Thyroid gland (tissue), 4 donors: ENCODE measurements around the gene UBR4.

Source experiments
- POLR2A ChIP-seq, 2 donors: fragments of 450-650 bp; IDR thresholded peaks; one replicate each; pipeline ENCODE4 v1.6.1; 2017; ENCODE audit warnings: antibody characterized with exemption in 2 of 2, mild to moderate bottlenecking in 2 of 2, moderate library complexity in 1 of 2
- TF ChIP-seq, protein P1 (sequence below), 6 experiments: fragments of 200-600 bp in 3 of 6; fragments of 450-650 bp in 3 of 6; sonication (generic) in 3 of 6; IDR thresholded peaks; one replicate each; pipeline ENCODE4 v1.5.1; 2016 to 2019; ENCODE audit warnings: antibody characterized with exemption in 6 of 6, mild to moderate bottlenecking in 2 of 6, inconsistent platforms in 1 of 6, moderate library complexity in 1 of 6

DNA sequence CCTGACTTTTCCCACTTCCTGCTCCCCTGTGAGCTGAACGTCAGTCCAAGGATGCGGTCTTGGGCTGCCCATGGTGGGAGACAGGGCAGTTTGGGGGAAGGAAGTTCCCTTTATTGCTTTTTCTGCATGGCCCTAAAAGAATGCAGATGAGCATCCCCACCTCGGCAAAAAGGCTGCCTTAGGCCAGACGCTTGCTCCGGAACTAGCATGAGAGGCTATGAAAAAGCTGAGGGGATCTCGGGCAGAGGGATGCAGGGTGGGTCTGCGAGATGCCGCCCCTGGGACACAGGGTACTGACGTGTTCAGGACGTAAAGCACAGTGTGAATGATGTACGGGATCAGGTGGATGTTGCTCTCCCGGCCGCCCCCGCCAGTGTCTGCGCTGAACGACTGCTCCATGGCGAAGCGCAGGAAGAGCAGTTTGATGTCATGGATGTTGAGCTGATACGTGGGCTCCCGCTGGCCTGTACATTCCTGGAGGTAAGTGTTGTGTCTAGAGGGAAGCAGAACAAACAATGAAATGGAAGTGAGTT is 125.8 kb downstream of the UBR4 start:
- TF ChIP-seq, protein P1, sequence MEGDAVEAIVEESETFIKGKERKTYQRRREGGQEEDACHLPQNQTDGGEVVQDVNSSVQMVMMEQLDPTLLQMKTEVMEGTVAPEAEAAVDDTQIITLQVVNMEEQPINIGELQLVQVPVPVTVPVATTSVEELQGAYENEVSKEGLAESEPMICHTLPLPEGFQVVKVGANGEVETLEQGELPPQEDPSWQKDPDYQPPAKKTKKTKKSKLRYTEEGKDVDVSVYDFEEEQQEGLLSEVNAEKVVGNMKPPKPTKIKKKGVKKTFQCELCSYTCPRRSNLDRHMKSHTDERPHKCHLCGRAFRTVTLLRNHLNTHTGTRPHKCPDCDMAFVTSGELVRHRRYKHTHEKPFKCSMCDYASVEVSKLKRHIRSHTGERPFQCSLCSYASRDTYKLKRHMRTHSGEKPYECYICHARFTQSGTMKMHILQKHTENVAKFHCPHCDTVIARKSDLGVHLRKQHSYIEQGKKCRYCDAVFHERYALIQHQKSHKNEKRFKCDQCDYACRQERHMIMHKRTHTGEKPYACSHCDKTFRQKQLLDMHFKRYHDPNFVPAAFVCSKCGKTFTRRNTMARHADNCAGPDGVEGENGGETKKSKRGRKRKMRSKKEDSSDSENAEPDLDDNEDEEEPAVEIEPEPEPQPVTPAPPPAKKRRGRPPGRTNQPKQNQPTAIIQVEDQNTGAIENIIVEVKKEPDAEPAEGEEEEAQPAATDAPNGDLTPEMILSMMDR (IDR thresholded peaks at IDR 0.05), result no peak
- no peak for TF ChIP-seq POLR2A (IDR thresholded peaks at IDR 0.05)
